Islet of Langerhans (tissue), 1 donor: ENCODE measurements around the gene LCE5A.
"Not testable (repeated sequence)": the region's sequence is repeated elsewhere in the genome, so short reads cannot be mapped to it uniquely, and the experiment has no call there.

Experiments
- FAIRE-seq: peaks from one replicate; lab custom pipeline; 2011; peaks lifted over from hg19 to GRCh38; lab: Jason Lieb, UNC

The LCE5A gene, protein sequence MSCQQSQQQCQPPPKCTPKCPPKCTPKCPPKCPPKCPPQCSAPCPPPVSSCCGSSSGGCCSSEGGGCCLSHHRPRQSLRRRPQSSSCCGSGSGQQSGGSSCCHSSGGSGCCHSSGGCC

DNA sequence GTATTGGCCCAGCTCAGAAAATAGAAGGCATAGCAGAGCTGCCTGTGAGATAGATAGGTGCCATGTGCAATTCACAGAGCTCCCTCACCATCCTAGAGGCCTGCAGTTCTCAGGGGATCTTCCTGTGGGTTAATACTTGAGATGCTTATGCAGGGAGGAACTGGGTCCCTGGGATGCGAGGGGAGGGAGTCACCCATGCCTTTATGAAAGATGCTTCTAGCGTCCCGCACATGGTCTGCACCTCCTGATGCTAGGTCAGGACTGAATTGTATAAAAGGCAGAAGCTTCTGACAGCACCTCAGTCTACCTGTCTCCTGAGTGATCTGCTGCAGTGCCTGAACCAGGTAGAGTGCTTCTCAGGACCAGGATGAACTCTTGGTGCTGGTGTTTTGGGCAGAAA is at the start of gene LCE5A:
TSS of gene LCE5A (plus strand) at position 301 of the 400 bp plus-strand sequence. CDS start 732 bp downstream, outside the sequence.
- FAIRE-seq: no peak

DNA sequence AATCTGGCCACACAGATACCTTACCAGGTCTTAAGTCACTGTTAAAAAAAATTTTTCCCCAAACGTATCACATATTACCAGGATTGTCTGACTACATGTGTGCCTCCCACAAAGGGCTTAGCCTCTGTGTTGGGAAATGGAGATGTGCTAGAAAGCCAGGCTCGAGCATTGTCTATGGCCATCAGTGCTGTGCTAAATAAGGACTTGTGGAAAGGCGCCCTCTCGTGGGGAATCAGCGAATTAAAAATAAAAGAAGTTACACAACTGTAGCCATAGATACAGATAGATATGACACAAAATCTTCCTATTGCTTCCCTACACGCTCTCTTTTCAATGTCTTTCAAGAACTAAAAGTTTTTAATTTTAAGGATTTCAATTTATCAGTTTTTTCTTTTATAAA is 49.1 kb upstream of the LCE5A start:
- FAIRE-seq: peak; percentile 87

DNA sequence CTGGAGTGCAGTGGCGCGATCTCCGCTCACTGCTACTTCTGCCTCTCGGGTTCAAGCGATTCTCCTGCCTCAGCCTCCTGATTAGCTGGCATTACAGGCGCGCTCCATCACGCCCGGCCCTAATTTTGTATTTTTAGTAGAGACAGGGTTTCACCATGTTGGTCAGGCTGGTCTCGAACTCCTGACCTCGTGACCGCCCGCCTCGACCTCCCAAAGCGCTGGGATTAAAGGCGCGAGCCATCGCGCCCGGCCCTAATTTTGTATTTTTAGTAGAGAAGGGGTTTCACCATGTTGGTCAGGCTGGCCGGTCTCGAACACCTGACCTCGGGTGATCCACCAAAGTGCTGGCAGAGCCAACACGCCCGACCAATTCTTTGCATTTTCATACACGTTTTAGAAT is 48.0 kb upstream of the LCE5A start:
- FAIRE-seq: no peak

DNA sequence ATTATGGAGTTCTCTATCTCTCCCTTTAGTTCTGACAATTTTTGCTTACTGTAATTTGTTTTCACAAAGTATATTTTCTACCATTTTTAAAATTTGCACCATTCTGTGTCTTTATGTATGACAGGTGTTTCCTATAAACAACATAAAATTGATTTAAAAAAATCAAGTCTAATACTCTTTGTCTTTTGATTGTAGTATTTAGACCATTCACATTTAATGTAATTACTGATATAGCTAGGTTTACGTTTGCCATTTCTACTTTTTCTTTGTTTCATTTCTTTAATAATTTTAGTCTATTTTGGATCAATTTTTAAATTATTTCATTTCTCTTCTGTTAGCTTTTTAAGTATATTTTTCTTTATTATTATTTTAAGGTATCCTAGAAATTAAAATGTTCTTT is 44.4 kb upstream of the LCE5A start:
- FAIRE-seq: peak; percentile 17

DNA sequence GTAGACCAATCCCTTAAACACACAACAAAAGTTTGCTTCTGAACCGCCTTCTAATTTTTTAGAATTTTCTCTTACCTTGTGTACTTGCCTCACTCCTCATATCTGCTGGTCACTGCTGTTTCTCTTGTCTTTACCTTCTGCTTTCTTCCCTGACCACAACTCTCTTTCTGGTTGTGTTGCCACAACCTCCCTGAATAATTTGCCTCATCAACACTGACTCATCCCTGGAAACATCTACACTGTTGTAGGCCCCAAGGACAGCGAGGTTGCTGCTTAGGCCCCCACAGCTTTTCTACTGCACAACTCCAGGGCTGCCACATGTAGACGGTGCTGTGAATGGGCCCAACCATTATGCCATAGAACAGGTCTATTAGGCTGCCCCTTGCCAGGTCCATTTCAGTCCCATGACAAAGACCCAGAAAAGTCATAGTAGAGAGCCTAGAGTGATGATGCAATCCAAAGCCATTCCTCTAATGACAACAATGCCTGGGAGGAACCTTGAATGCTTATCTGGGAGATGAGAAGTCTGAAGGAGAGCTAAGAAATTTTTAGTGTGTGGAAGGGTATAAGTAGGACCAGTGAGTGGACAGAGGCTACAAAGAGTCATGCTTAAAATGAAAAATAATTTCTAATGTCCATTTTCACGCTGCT is 36.6 kb upstream of the LCE5A start:
- no peak for FAIRE-seq

DNA sequence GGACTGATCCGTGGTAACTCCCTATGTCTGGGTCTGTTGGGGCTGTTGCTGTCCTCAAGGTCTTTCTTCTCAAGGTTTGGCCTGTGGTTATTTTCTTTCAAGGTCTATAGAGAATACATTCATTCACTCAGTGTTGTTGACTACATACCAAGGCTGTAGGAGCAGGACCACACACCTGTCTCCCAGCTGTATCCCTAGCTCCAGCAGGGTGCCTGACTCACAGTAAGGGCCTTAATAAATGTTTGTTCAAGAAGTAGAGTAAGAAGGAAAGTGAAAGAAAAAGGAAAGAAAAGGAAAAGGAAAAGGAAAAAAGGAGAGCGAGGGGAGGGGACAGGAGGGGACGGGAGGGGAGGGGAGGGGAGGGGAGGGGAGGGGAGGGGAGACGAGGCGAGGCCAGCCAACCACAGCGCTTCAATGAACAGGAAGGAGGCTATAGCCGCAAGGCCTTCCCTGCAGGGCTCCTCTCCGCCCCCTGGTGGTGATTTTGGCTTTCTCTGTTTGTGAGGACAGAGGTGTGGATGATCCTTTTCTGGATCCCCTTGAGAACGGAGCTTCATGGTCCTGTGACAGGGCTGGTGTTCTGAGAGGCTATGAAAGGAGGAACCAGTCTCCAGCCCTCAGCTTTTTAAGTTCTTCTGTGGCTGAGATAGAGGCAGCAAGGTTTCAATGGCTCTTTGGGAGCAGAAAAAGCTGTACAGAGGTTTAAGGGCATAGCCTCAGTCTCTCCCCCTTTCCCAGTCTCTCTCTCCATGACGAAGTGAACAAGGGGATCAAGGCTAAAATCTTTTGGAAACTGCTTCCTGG is 30.6 kb upstream of the LCE5A start:
- FAIRE-seq: no peak

DNA sequence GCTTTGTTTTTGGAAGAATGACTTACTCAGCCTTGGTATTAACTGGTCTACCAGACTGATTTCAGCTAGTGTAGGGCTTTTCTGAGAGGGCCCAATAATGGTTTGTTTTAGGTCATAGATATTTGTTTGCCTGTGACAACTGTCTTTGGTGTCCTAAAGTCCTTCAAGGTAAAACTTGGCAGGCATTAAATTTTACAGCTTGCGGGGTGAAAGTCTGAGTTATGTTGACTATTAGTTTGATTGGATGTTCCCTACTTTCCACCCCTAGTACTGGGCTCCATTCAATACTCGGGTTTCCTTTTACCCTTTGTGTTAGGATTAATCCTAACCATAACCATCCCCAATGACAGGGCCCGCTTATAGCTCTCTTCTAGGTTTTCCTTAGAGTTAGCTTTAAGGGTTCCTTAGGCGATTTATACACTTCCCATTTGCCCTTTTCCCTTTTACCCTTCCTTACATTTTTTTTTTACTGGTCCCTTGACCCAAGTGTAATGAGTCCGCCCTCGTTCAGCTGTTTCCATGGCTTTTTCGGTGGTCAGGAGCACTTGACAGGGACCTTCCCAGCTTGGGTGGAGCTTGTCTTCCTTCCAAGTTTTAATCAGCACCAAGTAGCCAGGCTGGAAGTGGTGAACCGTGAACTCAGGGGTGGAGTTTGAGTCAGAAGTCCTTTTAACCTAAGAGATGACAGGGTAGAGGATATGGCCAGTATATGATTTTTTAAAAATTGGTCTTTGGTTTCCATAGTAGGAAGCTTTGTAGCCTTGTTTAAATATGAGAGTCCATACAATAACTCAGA is 28.5 kb upstream of the LCE5A start:
- FAIRE-seq: no peak

DNA sequence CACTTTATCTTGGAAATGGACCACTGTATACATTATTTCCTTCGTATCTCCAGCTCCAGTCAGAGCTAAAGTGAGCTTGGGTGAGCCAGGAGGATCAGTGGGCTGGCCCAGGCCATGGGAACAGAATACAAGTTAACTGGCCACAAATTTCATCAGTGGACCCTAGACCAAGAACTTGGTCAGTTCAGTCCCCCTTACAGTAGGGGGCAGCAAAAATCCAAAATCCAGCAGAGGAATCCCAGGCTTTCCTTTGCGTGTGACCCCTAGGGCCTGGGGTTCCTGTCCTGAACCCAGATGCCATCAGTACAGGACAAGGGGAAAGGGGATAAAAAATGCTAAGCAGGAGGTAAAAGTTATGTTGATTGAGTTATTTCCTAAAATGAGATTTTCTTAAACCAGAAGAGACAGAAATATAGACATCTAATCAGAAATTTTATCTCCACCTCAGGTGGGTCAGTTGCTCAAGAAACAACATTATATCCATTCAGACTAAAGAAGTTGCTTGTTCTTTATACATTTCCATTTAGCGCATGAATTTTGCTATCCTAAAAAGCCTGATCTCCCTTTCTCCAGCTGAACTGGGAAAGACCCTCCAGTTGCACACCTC is 24.1 kb upstream of the LCE5A start:
- FAIRE-seq: no peak

DNA sequence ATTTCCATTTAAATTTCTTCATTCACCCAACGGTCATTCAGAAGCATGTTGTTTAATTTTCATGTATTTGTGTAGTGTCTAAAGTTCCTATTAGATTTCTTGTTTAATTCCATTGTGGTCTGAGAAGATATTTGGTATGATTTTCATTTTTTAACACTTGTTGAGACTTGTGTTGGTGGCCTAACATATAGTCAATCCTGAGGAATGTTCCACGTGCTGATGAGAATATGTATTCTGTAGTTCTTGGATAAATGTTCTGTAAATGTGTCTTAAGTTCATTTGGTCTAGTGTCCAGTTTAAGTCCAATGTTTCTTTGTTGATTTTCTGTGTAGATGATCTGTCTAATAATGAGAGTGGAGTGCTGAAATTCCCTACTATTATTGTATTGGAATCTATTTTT is 22.7 kb upstream of the LCE5A start:
- no peak for FAIRE-seq

DNA sequence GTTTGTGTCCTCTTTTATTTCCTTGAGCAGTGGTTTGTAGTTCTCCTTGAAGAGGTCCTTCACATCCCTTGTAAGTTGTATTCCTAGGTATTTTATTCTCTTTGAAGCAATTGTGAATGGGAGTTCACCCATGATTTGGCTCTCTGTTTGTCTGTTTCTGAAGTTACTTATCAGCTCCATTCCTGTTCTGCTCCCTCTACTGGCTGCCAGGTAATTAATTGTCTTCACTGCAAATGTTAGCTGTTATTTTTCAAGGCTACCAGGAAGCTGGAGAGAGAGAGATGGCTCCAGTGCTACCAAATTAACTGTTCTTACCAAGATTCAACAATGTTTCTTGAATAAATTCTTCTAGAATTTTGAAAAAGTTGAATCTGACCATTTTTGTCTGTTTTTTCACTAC is 19.1 kb upstream of the LCE5A start:
- not testable (repeated sequence) for FAIRE-seq

DNA sequence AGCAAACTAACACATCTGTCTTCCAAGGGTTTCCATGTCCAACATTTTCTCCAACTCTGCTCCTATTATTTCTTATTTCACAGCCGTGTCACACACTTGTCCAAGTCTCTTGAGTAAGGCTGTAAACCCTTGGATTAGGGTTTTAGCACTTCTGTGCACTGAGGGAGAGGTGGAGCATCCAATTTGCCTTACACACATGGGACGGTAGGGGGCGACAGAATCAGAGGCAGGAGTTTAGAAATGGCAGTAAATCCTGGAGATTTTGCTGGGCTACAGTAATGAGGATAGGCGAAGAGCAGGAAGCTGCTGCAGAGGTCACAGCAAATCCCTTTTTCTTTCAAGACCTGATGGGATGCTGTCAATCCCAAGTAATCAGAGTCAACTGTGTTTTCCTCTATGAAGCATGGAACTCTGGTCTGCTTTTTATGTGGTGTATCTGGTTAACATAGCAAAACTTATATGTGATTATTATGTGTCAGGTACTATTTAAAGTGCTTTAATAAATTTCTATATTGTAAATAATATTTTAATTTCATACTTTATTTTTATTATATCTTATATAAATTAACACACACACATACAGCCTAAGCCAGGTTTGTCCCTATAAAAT is 15.4 kb upstream of the LCE5A start:
- FAIRE-seq: no peak

DNA sequence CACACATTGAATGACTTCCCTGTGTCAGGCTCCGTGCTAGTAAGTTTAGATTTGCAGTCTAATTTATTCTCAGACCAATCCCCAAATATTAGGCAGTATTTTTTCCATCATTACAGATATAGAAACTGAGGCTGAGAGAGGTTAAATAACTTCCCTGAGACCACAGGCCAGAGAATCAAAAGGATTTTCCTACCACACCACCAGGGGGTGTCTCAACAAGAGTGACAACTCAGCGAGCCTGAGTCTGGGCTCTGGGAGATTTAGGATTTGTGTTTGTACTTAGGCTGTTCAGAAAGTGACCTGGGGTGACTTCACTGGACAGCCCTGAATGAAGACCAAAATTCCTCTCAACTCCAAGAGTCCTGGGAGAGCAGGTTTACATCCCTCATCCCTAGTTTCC is 13.3 kb upstream of the LCE5A start:
- FAIRE-seq: no peak

DNA sequence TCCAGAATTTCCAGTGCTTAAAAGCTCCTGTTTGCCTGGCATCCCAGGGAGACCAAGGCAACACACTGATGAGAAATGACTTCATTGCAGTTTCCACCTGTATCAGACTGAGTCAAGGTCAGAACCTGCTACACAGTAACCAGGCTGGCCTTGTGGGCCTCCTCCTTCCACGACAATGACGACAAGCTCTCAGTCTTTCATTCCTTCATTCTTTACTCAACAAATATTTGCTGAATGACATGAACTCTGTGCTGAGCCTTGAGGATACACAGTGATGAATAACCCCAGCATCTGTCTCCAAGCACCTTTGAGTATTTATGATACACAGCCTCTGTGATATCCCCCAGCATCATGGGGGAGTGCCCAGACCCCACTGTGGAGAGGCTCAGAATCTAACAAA is 8.9 kb upstream of the LCE5A start:
- no peak for FAIRE-seq

DNA sequence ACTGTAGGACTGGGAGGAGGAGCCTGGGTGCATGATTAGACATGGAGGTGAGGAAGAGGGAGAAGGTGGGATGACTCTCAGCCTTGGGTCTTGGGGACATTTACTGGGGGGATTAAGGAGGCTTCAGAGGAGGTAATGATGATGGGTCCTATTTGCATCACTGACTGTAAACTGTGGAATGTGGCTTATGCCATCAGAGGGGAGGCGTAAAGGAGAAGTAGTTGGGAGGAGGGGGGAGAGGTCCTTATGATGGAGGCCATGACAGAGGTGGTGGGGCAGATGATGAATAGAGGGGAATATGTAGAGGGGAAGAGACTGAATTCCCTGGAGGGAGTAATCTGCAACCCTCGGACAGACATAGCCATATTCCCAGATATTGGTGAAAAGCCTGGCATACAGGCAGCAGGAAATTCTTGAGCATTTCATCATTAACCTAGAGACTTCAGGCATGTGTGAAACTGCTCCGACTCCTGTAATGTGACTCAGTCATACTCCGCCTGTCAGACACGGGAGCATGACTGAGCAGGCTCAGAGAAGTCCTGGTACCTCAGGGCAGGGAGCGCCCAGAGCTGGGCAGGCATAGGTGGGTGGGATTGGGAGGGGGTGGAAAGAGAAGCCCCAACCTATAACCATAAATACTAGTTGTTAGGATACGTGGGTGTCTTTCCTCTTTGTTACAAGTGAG is 8.0 kb upstream of the LCE5A start:
- no peak for FAIRE-seq

DNA sequence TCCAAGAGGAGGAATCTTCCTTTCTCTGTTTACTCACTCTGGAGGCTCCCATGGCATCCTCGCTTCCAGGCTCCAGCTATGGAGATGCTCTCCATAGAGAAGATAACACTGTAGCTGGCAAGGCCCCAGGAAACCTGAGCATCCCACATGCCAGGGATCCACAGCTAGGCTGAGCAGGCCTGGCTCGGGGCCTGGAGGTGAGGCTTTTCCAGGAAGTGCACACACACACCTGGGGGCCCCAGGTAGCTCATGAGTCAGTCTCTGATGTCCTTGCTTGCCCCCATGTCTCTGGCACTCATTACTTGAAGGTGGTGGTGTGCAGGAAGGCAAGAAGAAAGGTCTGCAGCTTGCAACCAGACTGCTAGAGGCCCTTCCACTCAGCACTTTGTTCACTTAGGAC is 5.5 kb upstream of the LCE5A start:
- FAIRE-seq: no peak

DNA sequence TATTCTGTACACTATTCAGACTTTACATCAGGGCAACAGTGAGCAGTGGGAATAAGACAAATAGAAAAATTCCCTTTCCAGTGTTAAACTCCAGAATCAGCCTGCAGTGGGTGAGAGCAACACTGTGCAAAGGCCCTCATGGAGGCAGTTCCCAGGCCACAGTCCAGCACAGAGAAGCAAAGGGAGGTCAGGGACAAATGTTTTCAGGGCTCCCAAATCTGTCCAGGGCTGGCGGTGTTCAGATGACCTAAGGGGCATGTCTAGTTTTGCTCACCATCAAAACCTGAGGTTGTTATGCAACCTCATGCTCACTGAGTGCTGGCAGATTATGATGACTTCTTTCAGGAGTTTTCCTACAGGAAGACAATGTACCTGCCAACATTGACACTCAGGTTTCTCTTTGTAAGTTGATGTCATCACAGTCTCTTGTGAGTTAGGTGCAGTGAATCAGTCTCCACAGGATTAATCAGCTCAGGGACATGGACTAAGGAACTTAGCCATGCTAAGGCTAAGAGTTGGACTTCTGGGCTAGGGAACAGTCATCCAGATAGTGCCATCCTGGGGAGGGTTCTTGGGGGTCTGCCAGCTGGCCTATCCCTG is 3.6 kb upstream of the LCE5A start:
- no peak for FAIRE-seq

DNA sequence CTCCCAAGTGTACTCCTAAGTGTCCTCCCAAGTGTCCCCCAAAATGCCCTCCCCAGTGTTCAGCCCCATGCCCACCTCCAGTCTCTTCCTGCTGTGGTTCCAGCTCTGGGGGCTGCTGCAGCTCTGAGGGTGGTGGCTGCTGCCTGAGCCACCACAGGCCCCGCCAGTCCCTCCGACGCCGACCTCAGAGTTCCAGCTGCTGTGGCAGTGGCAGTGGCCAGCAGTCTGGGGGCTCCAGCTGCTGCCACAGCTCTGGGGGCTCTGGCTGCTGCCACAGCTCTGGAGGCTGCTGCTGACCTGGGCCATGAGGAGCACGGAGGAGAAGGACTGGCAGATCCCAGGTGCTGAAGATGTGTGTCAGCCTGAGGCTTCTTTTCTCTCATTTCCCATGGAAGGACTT is 993 bp downstream of the LCE5A start:
- FAIRE-seq: no peak

DNA sequence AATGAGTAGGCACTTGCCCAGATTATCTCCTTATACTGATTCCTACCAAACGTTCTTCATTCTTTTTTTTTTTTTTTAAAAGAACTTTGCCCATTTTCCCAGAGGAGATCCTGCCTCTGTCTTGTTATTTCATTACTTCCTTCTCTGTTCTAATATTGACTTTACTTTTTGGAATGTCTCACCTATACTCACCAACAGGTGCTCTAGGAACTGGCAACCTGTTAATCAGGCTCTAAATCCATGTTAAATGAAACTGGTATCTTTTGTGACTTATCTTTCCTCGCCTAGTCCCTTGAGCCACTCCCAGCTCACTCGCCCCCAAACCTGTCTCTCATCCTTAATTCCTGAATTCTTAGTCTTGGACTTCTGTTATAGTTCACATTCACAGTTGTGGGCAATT is 2.5 kb downstream of the LCE5A start:
- no peak for FAIRE-seq

DNA sequence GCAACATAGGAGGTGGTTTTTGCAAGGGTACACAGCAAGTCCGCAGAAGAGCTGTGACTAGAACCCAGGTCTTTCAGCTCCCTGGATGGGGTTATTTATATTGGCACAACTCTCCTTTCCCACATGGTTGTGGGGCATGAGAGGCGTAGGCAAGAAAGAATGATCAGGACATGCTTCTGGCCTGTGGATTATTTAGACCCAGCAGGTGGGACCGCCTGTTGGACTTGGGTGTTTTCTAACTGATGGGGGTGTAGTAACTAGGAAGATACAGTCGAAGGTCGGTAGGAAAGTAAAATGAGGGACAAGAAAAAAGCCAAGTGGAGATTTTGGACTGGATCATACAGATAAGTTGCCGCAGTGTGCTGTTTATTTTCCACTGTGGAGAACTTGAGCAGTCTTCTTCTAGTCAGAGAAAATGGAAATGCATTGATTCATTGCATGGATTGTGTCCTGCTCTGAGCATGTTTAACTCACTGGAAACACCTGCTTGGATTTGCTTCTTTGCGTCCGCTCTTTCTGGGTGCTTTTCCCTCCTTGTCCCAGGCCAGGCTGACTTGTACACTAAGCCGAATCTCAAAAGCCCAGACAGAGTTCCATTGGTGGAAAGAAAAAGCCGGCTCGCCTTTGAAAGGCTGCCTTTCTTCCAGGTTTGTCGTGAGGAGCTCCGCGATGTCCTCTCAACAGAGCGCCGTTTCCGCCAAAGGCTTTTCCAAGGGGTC is 4.3 kb downstream of the LCE5A start:
- FAIRE-seq: no peak

DNA sequence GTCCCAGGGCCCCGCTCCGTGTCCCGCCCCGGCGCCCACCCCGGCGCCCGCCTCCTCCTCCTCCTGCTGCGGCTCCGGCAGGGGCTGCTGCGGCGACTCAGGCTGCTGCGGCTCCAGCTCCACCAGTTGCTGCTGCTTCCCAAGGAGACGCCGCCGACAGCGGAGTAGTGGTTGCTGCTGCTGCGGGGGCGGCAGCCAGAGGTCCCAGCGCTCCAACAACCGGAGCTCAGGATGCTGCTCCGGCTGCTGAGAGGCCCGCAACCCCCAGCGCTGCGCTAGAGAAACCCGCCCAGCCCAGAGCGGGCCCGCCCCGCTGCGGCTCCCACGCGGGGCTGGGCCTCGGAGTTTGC is 4.8 kb downstream of the LCE5A start:
- no peak for FAIRE-seq

DNA sequence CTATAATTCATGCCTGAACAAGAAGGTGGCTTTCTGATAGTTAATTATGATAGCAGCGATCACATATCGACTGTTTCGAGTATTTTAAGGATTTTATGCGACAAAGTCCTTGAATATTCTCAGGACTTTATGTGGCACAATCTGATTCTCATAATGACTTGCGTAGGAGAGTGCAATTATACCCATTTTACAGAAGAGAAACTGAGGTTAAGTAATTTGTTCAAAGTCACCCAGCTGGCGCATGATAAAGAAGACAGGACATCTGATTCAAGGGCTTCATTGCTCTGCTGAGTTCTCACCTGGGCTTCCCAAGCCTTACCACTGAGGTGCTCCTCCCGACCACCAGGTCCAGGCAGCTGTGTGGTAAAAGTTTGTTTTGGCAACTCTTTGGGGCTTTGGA is 5.5 kb downstream of the LCE5A start:
- FAIRE-seq: no peak
